ENCODE results near the gene CUL7.

The CUL7 gene

DNA sequence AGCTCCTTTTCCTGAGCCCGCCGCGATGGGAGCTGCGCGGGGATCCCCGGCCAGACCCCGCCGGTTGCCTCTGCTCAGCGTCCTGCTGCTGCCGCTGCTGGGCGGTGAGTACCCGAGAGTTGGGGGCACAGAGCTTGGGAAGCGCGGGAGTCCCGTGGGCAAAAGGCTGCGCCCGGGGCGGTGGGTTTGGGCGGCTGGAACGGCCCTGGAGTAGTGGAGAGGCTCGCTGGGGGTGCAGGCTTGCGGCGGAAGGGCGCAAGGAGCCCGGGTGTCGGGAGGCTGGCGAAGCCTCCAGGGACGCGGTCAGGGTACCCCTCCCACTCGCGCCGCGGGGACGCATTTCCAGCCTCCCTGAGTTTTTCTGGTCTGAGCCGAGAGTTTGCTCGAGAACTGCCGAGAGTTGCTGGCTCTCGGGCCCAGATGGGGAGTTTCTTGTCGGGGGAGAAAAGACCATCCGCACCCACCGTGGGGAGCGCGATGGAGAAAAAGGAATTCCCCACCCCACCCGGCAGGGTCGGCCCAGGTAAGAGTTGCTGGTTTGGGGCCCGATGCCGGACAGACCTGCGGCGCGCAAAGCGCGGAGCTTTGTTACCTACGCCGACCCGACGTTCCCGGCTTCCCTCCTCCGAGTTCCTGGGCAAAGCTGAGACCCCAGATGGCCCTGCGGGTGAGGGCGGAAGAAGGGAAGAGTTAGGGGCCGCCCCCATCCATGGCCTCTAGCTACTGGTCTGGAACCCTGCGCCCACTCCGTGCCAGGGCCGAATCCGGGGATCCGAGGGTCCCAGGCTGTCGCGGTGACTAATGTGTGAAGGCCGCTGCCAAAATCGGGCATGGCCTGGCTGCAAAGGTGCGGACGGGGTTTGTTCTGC lies 23.0 kb upstream of the CUL7 start:
- DNase-seq, result no peak

DNA sequence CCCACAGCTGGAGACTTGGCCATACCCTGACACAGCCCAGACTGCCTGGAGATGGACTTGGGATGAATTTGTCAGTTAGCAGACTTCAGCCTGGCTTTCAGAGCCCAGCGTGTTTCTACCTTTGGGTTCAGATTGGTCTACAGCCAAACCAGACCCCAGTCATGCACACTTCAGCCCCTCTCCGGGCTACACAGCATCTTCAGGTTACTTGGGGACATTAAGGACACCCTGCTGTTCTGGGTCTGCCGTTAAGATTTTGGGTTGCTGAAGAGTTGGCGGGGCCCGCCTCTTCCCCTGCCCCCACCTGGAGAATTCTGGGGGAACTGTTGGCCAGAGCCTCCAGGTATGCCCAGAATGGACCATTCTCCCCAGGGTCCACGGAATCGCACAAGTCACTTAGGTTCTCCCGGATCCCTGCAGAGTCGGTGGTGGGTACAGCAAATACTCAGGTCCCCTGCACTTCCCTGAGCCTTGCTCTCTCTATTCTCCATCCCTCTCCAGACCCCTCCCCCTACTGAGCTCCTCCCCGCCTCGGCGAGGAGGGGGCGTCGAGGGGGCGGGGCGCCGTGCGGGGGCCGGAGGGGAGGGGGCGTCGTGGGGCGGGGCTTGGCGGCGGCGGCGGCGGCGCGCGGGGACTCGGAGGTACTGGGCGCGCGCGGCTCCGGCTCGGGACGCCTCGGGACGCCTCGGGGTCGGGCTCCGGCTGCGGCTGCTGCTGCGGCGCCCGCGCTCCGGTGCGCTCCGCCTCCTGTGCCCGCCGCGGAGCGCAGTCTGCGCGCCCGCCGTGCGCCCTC lies 22.2 kb upstream of the CUL7 start, which contains the start of gene PTK7:
Gene PTK7 (plus strand): TSS at position 645 of the 794 bp plus-strand sequence. CDS start 175 bp downstream, outside the sequence.
- DNase-seq, result peak; percentile 16

DNA sequence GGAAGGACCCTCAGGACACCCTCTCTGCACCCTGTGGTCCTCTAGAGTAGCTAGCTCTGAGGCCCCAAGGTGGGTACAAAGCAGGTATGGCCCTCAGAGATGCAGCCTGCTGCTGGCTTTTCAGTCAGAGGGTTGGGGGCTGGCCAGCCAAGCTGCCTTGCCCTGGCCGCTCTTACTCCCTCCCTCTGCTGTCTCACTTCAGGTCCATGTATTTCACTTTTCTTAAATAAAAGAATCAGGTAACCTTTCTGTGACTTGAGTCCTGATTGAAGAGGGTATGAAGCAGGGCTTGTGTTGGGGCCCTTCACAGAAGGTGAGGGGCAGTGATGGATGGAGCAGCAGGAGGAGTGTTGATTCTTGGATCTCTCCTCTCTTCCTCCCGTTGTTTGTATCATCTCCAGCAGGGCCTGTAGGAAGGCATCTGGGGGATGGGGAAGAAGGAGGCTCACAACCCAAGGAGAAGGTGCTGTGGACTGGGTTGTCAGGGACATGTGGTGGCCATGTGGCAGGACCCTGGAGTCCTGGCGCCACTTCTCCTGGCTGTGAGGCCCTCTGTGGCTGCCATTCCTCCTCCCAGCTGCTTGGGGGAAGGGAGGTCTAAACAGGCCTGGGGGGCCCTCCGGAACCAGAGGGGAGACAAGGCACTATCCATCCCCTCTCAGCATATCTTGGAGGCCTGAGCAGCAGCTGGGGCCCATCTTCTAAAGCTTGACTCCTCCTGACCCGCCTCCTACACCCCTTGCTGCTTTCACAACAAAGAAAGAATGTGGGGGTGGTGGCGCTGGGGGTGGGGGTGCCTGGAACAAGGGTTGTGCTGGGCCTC lies 21.4 kb upstream of the CUL7 start:
- no peak for DNase-seq

DNA sequence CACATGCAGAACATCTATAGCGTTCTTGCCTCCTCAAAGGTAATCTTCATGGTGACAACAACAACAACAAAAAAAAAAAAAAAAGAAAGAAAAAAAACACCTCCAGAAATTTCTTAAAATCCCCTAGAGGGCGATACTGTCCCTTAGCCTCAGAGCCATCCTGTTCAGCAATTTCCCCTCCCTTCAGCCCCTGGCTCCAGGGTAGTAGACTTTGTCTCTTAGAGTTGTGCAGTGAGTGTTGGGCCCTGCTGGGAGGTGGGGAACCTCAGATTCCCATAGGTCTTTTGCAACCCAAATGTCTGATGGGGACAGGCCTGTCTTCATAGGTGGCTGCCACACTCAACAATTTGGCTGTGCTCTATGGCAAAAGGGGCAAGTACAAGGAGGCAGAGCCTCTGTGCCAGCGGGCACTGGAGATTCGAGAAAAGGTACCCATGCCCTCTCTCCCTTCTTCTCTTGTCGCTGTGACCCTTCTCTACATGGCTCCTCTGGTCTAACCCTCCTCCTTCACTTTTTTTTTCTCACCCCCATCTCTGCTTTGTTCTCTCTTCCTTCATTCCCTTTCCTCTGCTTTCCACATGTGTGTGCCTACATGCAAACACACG lies 16.5 kb upstream of the CUL7 start:
- DNase-seq, result peak; percentile 44

DNA sequence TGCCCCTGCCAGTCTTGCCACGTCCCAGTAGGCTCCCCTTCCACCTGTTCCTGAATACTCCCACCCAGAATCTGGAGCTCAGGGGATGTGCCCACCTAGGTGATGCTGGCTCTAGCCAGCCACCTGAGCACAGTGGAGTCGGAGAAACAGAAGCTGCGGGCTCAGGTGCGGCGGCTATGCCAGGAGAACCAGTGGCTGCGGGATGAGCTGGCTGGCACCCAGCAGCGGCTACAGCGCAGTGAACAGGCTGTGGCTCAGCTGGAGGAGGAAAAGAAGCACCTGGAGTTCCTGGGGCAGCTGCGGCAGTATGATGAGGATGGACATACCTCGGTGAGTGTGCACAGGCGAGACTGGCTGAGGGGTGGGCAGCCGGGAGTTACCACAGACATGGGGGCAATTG lies 9.2 kb upstream of the CUL7 start:
- no peak for DNase-seq

DNA sequence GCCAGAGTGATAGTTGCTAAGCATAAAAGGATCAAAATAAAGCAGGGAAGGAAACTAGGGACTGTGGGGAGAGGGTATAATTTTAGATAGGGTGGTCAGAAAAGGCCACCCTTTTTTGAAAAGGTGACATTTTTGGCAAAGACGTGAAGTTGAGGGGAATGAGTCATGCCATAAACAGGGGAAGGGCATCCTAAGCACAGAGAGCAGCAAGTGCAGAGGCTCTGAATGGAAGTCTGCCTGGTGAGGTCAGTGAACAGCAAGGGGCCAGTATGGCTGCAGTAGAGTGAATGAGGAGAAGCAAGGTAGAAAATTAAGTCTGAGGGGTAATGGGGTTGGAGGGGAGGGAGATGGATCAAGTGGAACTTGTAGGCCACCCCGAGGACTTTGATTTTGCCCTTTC lies 8.2 kb upstream of the CUL7 start:
- DNase-seq, result no peak

DNA sequence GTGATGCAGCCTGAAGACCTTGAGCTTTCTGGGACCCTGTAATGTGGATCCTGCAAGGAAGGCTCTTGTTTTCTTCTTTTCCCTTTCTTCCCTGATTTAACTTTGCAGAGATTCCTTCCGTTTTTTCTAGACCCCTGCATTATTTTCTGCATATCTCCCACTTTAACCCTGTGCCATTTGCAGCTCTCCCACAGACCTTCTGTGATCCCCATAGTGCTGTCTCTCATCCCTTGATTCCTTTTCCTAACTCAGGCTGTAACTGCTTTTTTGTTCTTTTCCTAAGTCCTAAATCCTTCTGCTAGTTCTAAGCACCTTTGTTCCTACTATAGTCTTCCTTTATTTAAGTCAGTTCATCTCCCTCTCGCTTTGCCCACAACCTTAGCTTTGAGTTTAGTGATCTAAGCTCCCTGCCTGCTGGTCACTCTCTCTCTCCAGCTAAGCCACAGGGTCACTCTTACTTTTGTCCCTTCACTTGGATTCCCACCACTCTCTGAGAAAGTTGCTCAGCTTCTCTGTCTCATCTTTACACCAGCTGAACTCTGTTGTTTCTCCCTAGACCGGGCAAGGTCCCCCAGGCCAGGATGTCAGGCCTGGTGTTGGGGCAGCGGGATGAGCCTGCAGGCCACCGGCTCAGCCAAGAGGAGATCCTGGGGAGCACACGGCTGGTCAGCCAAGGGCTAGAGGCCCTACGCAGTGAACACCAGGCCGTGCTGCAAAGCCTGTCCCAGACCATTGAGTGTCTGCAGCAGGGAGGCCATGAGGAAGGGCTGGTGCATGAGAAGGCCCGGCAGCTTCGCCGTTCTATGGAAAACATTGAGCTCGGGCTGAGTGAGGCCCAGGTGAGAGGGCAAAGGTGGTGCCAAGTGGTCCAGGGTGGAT lies 7.3 kb upstream of the CUL7 start:
- DNase-seq, result no peak

DNA sequence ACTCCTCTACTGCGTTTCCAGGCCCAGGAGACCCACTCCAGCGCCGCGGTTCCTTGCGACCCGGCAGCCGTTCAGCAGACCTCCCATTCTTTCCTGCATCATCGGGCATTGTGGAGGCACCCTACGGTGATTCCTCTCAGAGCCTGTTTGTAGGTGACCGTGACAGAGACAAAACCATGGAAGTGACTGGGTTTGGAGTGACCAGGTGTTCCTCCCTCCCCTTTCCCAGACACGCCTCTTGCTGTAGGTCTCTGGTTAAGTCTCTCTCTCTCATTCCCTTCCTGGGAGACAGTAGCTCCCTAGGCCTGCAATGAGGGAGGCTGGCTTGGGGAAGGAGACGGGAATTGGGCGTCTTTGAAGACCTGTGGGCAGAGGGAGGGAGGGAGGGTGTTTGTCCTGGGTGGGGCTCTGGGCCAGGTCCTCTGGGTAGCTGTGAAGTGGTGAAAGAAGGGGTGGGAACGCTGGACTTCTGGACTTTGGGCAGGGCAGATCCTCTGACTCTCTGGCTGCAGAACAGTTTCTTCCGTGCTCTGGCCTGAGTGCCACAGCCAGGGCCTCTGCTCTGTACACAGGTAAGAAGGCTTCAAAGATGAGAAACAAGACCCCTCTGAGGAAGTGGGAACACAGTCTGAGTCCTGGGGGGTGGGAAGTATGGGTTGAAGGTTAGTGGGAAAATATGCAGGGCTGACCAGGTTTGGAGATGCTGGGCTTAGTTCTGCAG lies 6.5 kb upstream of the CUL7 start:
- DNase-seq, result no peak

DNA sequence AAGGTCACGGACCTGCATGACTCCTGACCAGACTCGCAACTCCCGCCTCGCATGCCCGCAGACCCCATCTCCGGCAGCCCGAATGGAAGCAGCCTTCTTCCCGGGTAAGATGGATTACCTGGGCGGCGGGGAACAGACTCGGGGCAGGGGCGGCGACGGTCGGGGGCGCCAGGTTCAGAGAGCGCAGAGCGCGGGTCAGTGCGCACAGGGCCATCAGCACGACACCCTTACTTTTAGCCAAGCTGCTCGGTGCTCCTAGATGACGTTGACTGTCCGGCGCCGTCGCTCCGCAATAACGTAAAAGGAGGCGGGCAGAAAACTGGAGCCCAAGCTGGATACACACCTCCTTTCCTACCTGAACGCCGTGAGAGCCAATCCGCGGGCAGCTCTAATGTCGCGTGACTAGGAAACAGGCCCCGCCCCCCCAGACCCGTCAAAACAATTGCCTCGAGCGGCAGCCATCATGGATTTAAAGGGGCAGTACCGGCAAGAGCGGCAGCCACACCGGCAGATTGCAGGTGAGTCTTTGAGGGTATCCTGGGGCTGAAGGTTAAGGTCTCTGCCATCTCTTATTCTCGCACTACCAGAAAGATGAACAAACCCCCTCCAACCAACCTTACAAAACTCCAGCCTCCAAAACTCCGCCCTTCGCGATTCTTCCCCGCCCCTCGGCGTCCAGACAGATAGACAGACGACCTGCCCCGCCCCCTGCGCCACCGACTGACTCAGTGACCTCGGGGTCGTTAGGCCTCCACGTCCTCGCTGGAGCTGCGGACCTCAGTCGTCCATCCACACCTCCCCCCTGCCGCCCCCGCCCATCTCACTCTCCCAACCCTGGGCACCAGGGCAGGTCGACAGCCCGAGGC lies 5.8 kb upstream of the CUL7 start, which contains the start of the genes KLC4 and MRPL2:
Gene KLC4 (plus strand): TSS at position 464 of the 866 bp plus-strand sequence. CDS start 1,705 bp downstream, outside the sequence.
Gene MRPL2 (minus strand): TSS at position 267 of the 866 bp plus-strand sequence. CDS start 53 bp downstream, at position 214.
- DNase-seq, result peak; percentile 98

DNA sequence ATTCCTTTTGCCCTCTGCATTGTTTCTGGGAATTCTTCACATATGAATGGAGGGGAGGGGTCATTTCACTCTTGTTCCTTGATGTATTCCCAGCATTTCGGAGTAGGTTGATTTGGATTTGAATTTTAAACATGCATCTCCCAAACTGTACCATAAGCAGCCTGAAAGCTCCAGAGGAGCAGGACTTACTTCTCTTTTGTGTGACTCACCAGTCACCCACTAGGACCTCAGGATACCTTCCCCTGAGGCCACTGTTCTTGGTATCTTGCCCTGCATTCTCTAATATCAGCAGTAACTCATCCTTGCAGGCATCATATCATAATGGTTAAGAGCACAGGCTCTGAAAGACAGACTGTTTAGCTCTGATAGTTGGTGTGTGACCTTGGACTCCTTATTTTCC lies 4.9 kb upstream of the CUL7 start:
- DNase-seq, result no peak

DNA sequence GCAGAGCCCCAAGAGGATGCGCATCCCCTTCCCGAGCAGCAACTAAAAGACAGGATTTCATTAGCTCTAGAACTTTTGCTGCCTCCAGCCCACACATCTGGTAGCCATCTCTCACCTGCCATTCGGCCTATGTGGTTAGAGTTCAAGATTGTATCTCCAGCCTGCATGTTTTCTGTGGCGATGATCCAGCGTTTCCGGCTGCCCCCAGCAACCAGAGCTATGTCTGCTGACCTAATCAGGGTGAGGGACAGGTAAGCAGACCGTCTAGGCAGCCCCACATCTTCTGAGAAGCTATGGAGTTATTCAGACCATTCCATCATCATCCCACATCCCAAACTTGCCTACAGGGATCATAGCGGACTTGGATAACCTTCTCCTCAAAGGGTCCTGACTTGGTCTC lies 2.3 kb upstream of the CUL7 start:
- no peak for DNase-seq

DNA sequence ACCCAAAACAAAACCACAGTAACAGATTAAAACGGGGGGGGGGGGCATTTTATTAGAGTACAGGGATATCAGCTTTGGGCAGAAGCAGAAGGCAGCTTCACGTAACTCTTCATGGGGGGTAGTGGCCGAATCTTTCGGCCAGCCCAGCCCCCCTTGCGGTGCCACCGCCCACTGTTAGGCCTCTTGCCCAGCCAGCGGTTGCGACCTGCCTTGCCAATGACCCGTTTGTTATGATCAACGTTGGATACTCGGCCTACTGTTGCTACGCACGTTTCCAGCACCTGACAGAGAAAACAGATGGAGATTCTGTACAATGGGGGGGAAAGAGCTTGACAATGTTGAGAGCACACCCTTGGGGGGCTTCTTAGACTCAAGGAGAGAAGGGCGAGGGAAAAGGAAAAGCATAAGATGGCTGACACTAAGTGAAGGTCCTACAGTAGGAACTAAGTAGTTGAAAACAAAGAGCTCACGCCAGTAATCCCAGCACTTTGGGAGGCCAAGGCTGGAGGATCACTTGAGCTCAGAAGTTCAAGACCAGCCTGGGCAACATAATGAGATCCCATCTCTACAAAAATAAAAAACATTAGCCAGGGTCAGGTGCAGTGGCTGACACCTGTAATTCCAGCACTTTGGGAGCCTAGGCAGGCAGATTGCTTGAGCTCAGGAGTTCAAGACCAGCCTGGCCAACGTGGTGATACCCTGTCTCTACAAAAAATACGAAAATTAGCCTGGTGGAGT lies 724 bp upstream of the CUL7 start:
- no peak for DNase-seq

DNA sequence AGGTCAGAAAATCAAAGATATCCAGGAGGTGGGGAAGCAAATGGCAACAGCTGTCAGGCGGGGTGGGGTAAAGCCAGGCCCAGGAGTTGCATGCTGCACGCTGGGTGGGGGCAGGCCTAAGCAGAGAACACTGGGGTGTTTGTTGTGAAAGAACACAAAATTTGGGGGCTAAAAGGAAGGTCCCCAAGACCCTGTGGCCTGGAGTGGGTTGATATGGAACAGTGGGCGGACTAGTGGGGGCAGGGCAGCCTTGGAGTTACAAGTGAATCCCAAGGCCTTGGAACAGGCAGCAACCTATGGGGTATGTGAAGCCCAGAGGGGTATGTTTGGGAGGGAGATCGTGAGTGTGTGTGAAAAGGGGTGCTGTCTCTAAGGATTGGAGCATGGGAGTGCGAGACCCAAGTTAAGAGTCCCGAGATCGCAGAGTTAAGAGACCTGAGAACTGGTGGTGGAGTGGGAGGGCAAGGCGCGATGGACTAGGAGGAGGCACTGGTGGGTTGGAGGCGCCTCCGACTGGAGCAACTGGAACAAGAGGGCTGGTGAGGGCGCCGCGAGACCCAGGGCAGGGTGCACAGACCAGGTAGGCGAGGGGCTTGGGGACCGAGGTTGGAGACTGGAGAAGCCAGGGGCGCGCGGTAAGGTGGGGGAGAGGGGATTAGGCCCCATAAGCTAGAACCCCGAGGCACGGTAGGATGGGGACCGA lies 658 bp downstream of the CUL7 start:
- DNase-seq, result peak; percentile 17

DNA sequence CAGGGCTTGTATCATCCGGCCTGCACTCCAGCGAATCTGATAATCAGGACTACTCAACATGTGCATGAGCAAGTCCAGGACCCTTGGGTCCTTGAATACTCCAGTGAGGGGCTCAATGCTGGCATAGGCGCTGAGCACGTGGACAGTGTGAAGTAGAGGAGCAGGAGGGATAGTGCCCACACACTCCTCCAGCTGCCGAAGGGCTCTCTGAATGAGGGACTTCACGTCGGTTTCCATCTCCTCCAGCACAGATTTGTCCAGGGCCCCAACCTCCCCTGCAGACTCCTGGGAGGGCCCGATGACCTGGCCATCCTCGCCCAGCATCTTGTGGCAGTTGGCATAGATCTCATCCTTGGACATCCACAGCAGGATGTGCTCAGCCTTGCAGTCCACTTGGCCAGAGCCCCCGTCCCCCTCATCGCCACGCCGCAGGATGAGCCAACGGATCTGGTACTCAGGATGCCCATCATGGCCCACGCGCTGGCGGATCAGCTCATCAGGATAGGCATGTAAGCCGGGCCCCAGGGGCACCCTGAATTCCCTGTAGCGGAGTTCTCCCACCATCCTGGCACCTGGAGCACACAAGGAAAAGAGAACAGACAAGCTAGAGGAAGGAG lies 1.3 kb downstream of the CUL7 start:
- no peak for DNase-seq

DNA sequence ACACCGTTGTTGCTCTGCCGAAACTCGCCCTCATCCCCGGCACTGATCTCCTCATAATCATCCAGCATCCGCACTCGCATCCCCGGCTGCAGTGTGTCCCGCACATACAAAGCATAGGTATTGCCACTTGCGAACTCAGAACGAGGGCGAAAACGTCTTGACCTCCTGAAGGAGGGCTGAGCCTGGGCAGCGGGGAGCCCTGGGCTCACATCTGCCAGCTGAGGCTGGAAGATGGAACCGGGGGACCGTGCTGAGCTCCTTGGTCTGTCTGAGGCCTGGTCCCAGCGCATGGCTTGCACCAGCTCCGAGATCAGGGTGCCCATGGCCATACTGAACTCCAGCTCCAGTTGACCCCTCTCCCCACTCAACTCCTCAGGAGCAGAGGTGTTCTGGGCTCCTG lies 2.7 kb downstream of the CUL7 start:
- DNase-seq, result no peak

DNA sequence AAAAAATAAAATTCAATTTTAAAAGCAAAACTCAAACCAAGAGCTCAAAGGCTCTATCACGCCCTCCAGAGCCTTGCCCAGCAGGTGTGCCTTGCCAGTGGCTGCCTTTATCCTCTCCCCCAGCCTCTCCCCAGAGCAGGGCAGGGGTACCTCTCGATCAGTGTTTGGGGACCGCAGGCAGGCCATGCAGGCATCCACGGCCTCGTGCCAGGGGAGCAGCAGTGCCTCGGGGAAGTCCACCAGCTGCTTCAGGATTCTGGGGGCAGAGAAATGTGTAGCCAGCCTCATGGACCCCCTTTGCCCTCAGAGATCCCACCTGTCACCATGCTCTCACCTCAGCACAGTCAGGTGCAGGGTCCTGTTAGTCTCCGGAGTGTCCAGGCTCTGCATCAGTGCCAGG lies 5.7 kb downstream of the CUL7 start:
- no peak for DNase-seq

DNA sequence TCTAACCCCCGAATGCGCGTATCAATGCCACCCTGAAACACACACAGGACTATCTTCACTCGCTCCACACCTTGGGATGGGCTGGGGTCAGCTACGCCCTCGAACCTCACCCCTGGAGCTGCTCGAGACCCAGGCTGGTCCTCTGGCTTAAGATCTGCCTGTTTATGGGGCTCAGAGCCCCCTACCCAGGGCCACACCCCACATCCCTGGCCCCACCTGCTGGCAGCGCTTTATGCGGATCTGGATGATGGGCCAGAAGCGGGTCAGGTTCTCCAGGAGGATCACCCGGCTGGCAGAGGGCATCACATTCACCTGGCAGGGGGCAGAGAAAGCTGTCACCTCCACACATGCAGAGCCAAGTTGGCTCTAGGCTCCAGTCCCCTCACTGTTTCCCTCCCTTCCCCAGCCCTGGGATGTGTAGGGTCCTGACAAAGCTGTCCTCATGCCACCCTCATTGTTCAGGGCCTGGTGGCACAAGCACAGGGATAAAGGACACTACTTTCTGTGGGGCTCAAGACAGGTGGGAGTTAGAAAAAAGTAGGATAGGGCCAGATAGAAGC lies 8.2 kb downstream of the CUL7 start:
- DNase-seq, result no peak

Measured in activated CD4-positive, alpha-beta T cell treated with anti-CD3 and anti-CD28 coated beads, Interleukin-2, Interleukin-6, amounts not matched to agents 100 ng/mL and 50 ng/mL, durations not matched to agents 16 hours and 8 hours (primary cell).